ENCODE results near the gene SCP2.

SCP2 gene

GRCh38 chr1:53068314-53069099 is 141.4 kb downstream of the SCP2 start:
- no peak for DNase-seq (ENCODE audit: low spot score)

- DNase-seq (ENCODE audit: low spot score) = no peak
These were observed 142.2 kb downstream of the SCP2 start for GRCh38 chr1:53069265-53069662.

- no peak for DNase-seq (ENCODE audit: low spot score)
These were observed 142.7 kb downstream of the SCP2 start for GRCh38 chr1:53069663-53070327.

GRCh38 chr1:53070621-53071020 is 143.5 kb downstream of the SCP2 start:
- DNase-seq (ENCODE audit: low spot score) = no peak

- no peak for DNase-seq (ENCODE audit: low spot score)
These were observed 144.2 kb downstream of the SCP2 start for GRCh38 chr1:53071167-53071865.

- DNase-seq (ENCODE audit: low spot score) = no peak
These were observed 144.8 kb downstream of the SCP2 start for GRCh38 chr1:53071915-53072314.

- DNase-seq (ENCODE audit: low spot score) = no peak
These were observed 146.2 kb downstream of the SCP2 start for GRCh38 chr1:53073287-53073686.

- DNase-seq (ENCODE audit: low spot score) = no peak
These were observed 146.8 kb downstream of the SCP2 start for GRCh38 chr1:53073868-53074311.

GRCh38 chr1:53074313-53075154 is 147.5 kb downstream of the SCP2 start:
- DNase-seq (ENCODE audit: low spot score) = no peak

- no peak for DNase-seq (ENCODE audit: low spot score)
These were observed 148.1 kb downstream of the SCP2 start for GRCh38 chr1:53075206-53075605.

- no peak for DNase-seq (ENCODE audit: low spot score)
These were observed 148.7 kb downstream of the SCP2 start for GRCh38 chr1:53075761-53076163.

GRCh38 chr1:53076165-53076564 is 149.1 kb downstream of the SCP2 start:
- DNase-seq (ENCODE audit: low spot score) = no peak

GRCh38 chr1:53076721-53077598 is 149.9 kb downstream of the SCP2 start:
- DNase-seq (ENCODE audit: low spot score) = no peak

GRCh38 chr1:53077599-53077965 is 150.5 kb downstream of the SCP2 start:
- DNase-seq (ENCODE audit: low spot score) = no peak

- DNase-seq (ENCODE audit: low spot score) = no peak
These were observed 151.4 kb downstream of the SCP2 start for GRCh38 chr1:53078333-53079101.

- no peak for DNase-seq (ENCODE audit: low spot score)
These were observed 152.2 kb downstream of the SCP2 start for GRCh38 chr1:53079251-53079650.

GRCh38 chr1:53080041-53080440 is 153.0 kb downstream of the SCP2 start:
- DNase-seq (ENCODE audit: low spot score) = no peak

GRCh38 chr1:53080769-53081168 is 153.7 kb downstream of the SCP2 start:
- DNase-seq (ENCODE audit: low spot score) = no peak

GRCh38 chr1:53081384-53082066 is 154.4 kb downstream of the SCP2 start:
- DNase-seq (ENCODE audit: low spot score) = no peak

All from hematopoietic multipotent progenitor cell treated with erythropoietin and hydrocortisone succinate and interleukin-3 and kit ligand, for 15 days (in vitro differentiated cells).